H1 (cell line): ENCODE results near the gene SNX6. TPM values are rescaled to one million over a fixed set of nuclear protein-coding genes. Genes with fewer than 3 reads are reported as not detected.

Experiments
- CTCF ChIA-PET: fragments of 300-600 bp; sonication (Branson Sonifier 250); formaldehyde crosslinking; loops from one replicate; lab custom pipeline; 2021; ENCODE audit not compliant: partially characterized antibody; lab: Charles Lee
- POLR2A ChIA-PET: fragments of 300-600 bp; sonication (Branson Sonifier 250); formaldehyde crosslinking; loops from one replicate; lab custom pipeline; 2021; ENCODE audit warnings: inconsistent platforms; ENCODE audit not compliant: partially characterized antibody; lab: Charles Lee
- DNase-seq, 2 experiments: peaks; one replicate each; pipeline versions ENCODE4 v3.0.0 to v3.0.0-alpha.2; 2010 to 2022; ENCODE audit warnings: low spot score in 2 of 2, low read depth in 1 of 2, mixed read lengths in 1 of 2
- FAIRE-seq: peaks from 2 replicates; lab custom pipeline; 2011; peaks lifted over from hg19 to GRCh38; lab: Jason Lieb, UNC
- H2AFZ ChIP-seq: 2 replicates; pipeline ENCODE4 v1.8.1; 2012; ENCODE audit warnings: low read length, inconsistent platforms
- H2AK5ac ChIP-seq: 2 replicates; pipeline ENCODE4 v1.6.1; 2013; ENCODE audit warnings: low read depth, low read length
- H2BK120ac ChIP-seq: replicated peaks from 2 replicates; pipeline ENCODE3; 2013; ENCODE audit warnings: low read depth, low read length, inconsistent platforms
- H2BK12ac ChIP-seq: 2 replicates; pipeline ENCODE4 v1.6.1; 2013; ENCODE audit warnings: low read depth, low read length
- H2BK15ac ChIP-seq: 2 replicates; pipeline ENCODE4 v1.6.1; 2013; ENCODE audit warnings: low read length
- H2BK20ac ChIP-seq: 2 replicates; pipeline ENCODE4 v1.6.1; 2013; ENCODE audit warnings: low read length
- H2BK5ac ChIP-seq: 2 replicates; pipeline ENCODE4 v1.6.1; 2013; ENCODE audit warnings: low read depth, low read length
- H3K14ac ChIP-seq: 2 replicates; pipeline ENCODE4 v1.6.1; 2013; ENCODE audit warnings: inconsistent platforms; ENCODE audit not compliant: insufficient read length
- H3K18ac ChIP-seq: 2 replicates; pipeline ENCODE4 v1.6.1; 2013; ENCODE audit warnings: low read length; ENCODE audit errors: extremely low read depth
- H3K23ac ChIP-seq: 2 replicates; pipeline ENCODE4 v1.6.1; 2013; ENCODE audit warnings: inconsistent platforms; ENCODE audit not compliant: insufficient read length
- H3K23me2 ChIP-seq: 2 replicates; pipeline ENCODE4 v1.6.1; 2013; ENCODE audit warnings: low read depth, low read length
- H3K27ac ChIP-seq: 2 replicates; pipeline ENCODE4 v1.6.1; 2011; ENCODE audit warnings: low read depth, low read length, inconsistent platforms
- H3K27me3 ChIP-seq, 4 experiments: replicated peaks in 1 of 4; 1 replicate in 1 of 4; 2 replicates in 3 of 4; pipeline versions ENCODE4 v1.6.1 to v1.8.1; 2011 to 2013; ENCODE audit warnings: low read length in 3 of 4, mild to moderate bottlenecking in 3 of 4, inconsistent platforms in 2 of 4, mixed read lengths in 2 of 4, moderate library complexity in 1 of 4; ENCODE audit not compliant: control insufficient read depth in 3 of 4, insufficient read depth in 3 of 4; ENCODE audit errors: extremely low read depth in 1 of 4
- H3K36me3 ChIP-seq, 4 experiments: 2 replicates each; pipeline versions ENCODE4 v1.6.1 to v1.8.1; 2011 to 2013; ENCODE audit warnings: mild to moderate bottlenecking in 4 of 4, low read length in 3 of 4, moderate library complexity in 2 of 4, control low read depth in 1 of 4, inconsistent platforms in 1 of 4; ENCODE audit not compliant: insufficient read depth in 4 of 4, control insufficient read depth in 2 of 4
- H3K4ac ChIP-seq: replicated peaks from 2 replicates; pipeline ENCODE3; 2013; ENCODE audit warnings: low read length, low read depth, mixed read lengths, inconsistent platforms; ENCODE audit not compliant: insufficient read length
- H3K4me1 ChIP-seq, 4 experiments: replicated peaks in 1 of 4; 1 replicate in 1 of 4; 2 replicates in 3 of 4; pipeline versions ENCODE4 v1.6.1 to v1.8.1; 2011 to 2013; ENCODE audit warnings: low read length in 3 of 4, inconsistent platforms in 2 of 4, mixed read lengths in 1 of 4; ENCODE audit not compliant: insufficient read depth in 4 of 4, control insufficient read depth in 3 of 4
- H3K4me2 ChIP-seq, 2 experiments: 2 replicates each; pipeline versions ENCODE4 v1.6.1 to v1.8.1; 2011 to 2013; ENCODE audit warnings: low read depth in 2 of 2, low read length in 2 of 2, control low read depth in 1 of 2, inconsistent platforms in 1 of 2, mild to moderate bottlenecking in 1 of 2; ENCODE audit not compliant: insufficient read depth in 1 of 2
- H3K4me3 ChIP-seq, 4 experiments: fragments of 200-600, 300-600 bp in 1 of 4; sonication (generic), shearing (Covaris generic), sonication (Bioruptor Twin) in 1 of 4; 2 replicates each; pipeline versions ENCODE4 v1.5.1 to v1.8.1; 2011 to 2016; ENCODE audit warnings: low read length in 4 of 4, low read depth in 3 of 4, control low read depth in 2 of 4, inconsistent platforms in 2 of 4, mild to moderate bottlenecking in 2 of 4, mixed read lengths in 1 of 4, moderate library complexity in 1 of 4; ENCODE audit not compliant: insufficient read depth in 2 of 4; ENCODE audit errors: extremely low read depth in 1 of 4
- H3K56ac ChIP-seq: replicated peaks from 2 replicates; pipeline ENCODE3; 2013; ENCODE audit warnings: low read depth, mild to moderate bottlenecking, mixed read lengths, low read length, inconsistent platforms; ENCODE audit not compliant: insufficient read length
- H3K79me1 ChIP-seq: 2 replicates; pipeline ENCODE4 v1.6.1; 2013; ENCODE audit warnings: low read depth, low read length, control low read depth
- H3K79me2 ChIP-seq, 2 experiments: 2 replicates each; pipeline versions ENCODE4 v1.6.1 to v1.8.1; 2012 to 2013; ENCODE audit warnings: low read length in 2 of 2, mild to moderate bottlenecking in 2 of 2, inconsistent platforms in 1 of 2; ENCODE audit not compliant: insufficient read depth in 2 of 2, control insufficient read depth in 1 of 2
- H3K9ac ChIP-seq, 4 experiments: replicated peaks in 1 of 4; 1 replicate in 1 of 4; 2 replicates in 3 of 4; pipeline versions ENCODE4 v1.6.1 to v1.8.1; 2011 to 2013; ENCODE audit warnings: low read depth in 3 of 4, low read length in 3 of 4, control low read depth in 2 of 4, mild to moderate bottlenecking in 2 of 4, moderate library complexity in 2 of 4, inconsistent platforms in 1 of 4; ENCODE audit errors: extremely low read depth in 1 of 4
- H3K9me3 ChIP-seq, 2 experiments: 2 replicates each; pipeline versions ENCODE4 v1.6.1 to v1.8.1; 2012 to 2013; ENCODE audit warnings: mild to moderate bottlenecking in 2 of 2, moderate library complexity in 2 of 2, control low read depth in 1 of 2, inconsistent platforms in 1 of 2, low read depth in 1 of 2, low read length in 1 of 2, mixed read lengths in 1 of 2; ENCODE audit not compliant: insufficient read depth in 2 of 2
- H4K20me1 ChIP-seq, 2 experiments: replicated peaks in 1 of 2; 2 replicates each; pipeline versions ENCODE3 to v1.8.1; 2011 to 2013; ENCODE audit warnings: inconsistent platforms in 2 of 2, low read length in 2 of 2, mild to moderate bottlenecking in 1 of 2; ENCODE audit not compliant: insufficient read depth in 2 of 2, control insufficient read depth in 1 of 2
- H4K5ac ChIP-seq: 2 replicates; pipeline ENCODE4 v1.6.1; 2013; ENCODE audit warnings: low read length, low read depth, mixed read lengths, inconsistent platforms; ENCODE audit not compliant: insufficient read length
- H4K8ac ChIP-seq: 2 replicates; pipeline ENCODE4 v1.8.0; 2013; ENCODE audit warnings: mild to moderate bottlenecking, moderate library complexity, low read length, inconsistent platforms; ENCODE audit not compliant: insufficient read depth; ENCODE audit errors: extremely low read depth
- H4K91ac ChIP-seq: replicated peaks from 2 replicates; pipeline ENCODE3; 2013; ENCODE audit warnings: low read length, mixed read lengths, inconsistent platforms; ENCODE audit not compliant: insufficient read length
- HDAC2 ChIP-seq, 2 experiments: fragments of 300-600 bp in 1 of 2; sonication (generic) in 1 of 2; IDR thresholded peaks; 2 replicates each; pipeline ENCODE4 v1.6.1; 2011 to 2012; ENCODE audit warnings: low read depth in 2 of 2, low read length in 2 of 2, mild to moderate bottlenecking in 2 of 2, moderate library complexity in 2 of 2, borderline replicate concordance in 1 of 2, inconsistent platforms in 1 of 2
- WGBS, 2 experiments: shearing (Covaris generic) in 1 of 2; methylation state at CpG; one replicate each; pipeline versions ENCODE4 v1.1.6 to v1.1.7; 2013 to 2015; ENCODE audit warnings: low lambda C conversion rate in 2 of 2, mixed read lengths in 2 of 2, inconsistent platforms in 1 of 2, low coverage in 1 of 2, missing lambda C conversion rate in 1 of 2; ENCODE audit not compliant: insufficient replicate concordance in 2 of 2, insufficient coverage in 1 of 2, insufficient read length in 1 of 2; ENCODE audit errors: extremely low coverage in 1 of 2, missing lambda C conversion rate in 1 of 2; 5-methylcytosine and 5-hydroxymethylcytosine counted together
- polyA plus RNA-seq, 7 experiments: library from polyadenylated mRNA; depleted of rRNA in 3 of 7; stranded (reverse) in 5 of 7; unstranded in 2 of 7; fragments of >200 nt in 5 of 7; fragments of 200-250 nt in 2 of 7; gene quantifications; 1 replicate in 5 of 7; 2 replicates in 1 of 7; 4 replicates in 1 of 7; pipeline versions ENCODE4 v1.2.1 to v1.2.3, GENCODE V29; 2011 to 2013; ENCODE audit warnings: missing spikeins in 2 of 7, mixed read lengths in 2 of 7
- total RNA-seq: library from RNA; stranded (reverse); fragmentation: NEBNext Ultra II Directional; extraction: Animal tissue kit (Norgen Biotek cat#: 25700); gene quantifications from 2 replicates; pipeline ENCODE4 v1.2.1, GENCODE V29; 2021

Gene SNX6
- total and polyA plus RNA-seq, 2 of the 8 experiments (the other 6 are each of a cell fraction or from before 2014, with no cell fraction given), result 53.4 to 71.1 TPM

- H4K8ac ChIP-seq, result no peak overlapping the region
- H3K56ac ChIP-seq, result no peak overlapping the region
- ChIA-PET POLR2A (no interaction called here), CTCF (interaction anchor here (0.6 to 1.0 kb wide), 2 partner anchors 21 to 516 kb away, joined by 3 to 4 read pairs; no protein-coding TSS in a partner anchor)
- no peak overlapping the region for H2BK15ac ChIP-seq
- 0 out of 2 replicates have a peak overlapping the region, but pooled peaks have one; percentile 41 for H2AFZ ChIP-seq
- no peak overlapping the region for H2BK5ac ChIP-seq
- H2AK5ac ChIP-seq, result no peak overlapping the region
- H3K23me2 ChIP-seq, result peaks cover 2% of the 10 kb centered on the region; the same call in 1 of the 2 replicates
- no peaks in the 10 kb centered on the region; a peak in 1 of 7 replicates for H3K4me1 ChIP-seq
- no peak overlapping the region for H3K27ac ChIP-seq
- no peak overlapping the region for H3K4me2 ChIP-seq
- H4K5ac ChIP-seq, result no peak overlapping the region
- no peak overlapping the region for H2BK20ac ChIP-seq
- H3K9ac ChIP-seq, result no peak overlapping the region
- no peaks in the 10 kb centered on the region for H3K79me1 ChIP-seq
- H3K9me3 ChIP-seq, result no peaks in the 10 kb centered on the region
- no peak overlapping the region for H3K23ac ChIP-seq
- DNase-seq (no peak), FAIRE-seq (no peak)
- no peak overlapping the region for H3K4me3 ChIP-seq
- no peak overlapping the region for H4K91ac ChIP-seq
- H3K79me2 ChIP-seq, result no peaks in the 10 kb centered on the region
- 81% methylated on average over 4 of the region's 4 CpGs; no CpG with 5 or more reads in 1 of the 2 experiments for WGBS, 2 experiments
- no peak overlapping the region for H3K4ac ChIP-seq
- H2BK12ac ChIP-seq, result no peak overlapping the region
- no peak overlapping the region for H2BK120ac ChIP-seq
- H3K18ac ChIP-seq, result no peak overlapping the region
- no peak overlapping the region for H3K14ac ChIP-seq
- H3K36me3 ChIP-seq, result no peaks in the 10 kb centered on the region
- no peaks in the 10 kb centered on the region for H4K20me1 ChIP-seq
- H3K27me3 ChIP-seq, result no peaks in the 10 kb centered on the region
- TF ChIP-seq HDAC2 (IDR thresholded peaks at IDR 0.05; ENCODE audit: borderline replicate concordance in 1 of 2, low read depth in 2 of 2, low read length in 2 of 2), result no peak
Observed at GRCh38 chr14:34650786-34651584, 21.0 kb upstream of the SNX6 start.
